HG03045 (cell line): ENCODE data around the gene RBMS2.

Experiments used
- ATAC-seq: cut with Tn5 transposase; IDR thresholded peaks from one replicate; pipeline ENCODE4 v1.9.1; 2021; ENCODE audit warnings: mild to moderate bottlenecking, moderate library complexity; ENCODE audit not compliant: unreplicated experiment

The RBMS2 gene

GRCh38 chr12:56578983-56579546 lies 57.4 kb downstream of the RBMS2 start:
- ATAC-seq: no peak

GRCh38 chr12:56581418-56582145 lies 60.0 kb downstream of the RBMS2 start:
- ATAC-seq: no peak

GRCh38 chr12:56585098-56585497 lies 63.5 kb downstream of the RBMS2 start:
- no peak for ATAC-seq

GRCh38 chr12:56589783-56590182 lies 68.2 kb downstream of the RBMS2 start:
- no peak for ATAC-seq

GRCh38 chr12:56590237-56590830 lies 68.7 kb downstream of the RBMS2 start:
- no peak for ATAC-seq

GRCh38 chr12:56591126-56591525 lies 69.5 kb downstream of the RBMS2 start:
- ATAC-seq: no peak

- no peak for ATAC-seq
Observed at GRCh38 chr12:56591961-56592360, 70.3 kb downstream of the RBMS2 start.

GRCh38 chr12:56593909-56594621 lies 72.4 kb downstream of the RBMS2 start:
- ATAC-seq: no peak

- no peak for ATAC-seq
Observed at GRCh38 chr12:56596815-56597214, 75.2 kb downstream of the RBMS2 start.

- ATAC-seq: no peak
Observed at GRCh38 chr12:56599041-56599440, 77.4 kb downstream of the RBMS2 start.

- ATAC-seq: no peak
Observed at GRCh38 chr12:56599797-56600196, 78.2 kb downstream of the RBMS2 start.

GRCh38 chr12:56600753-56601152 lies 79.1 kb downstream of the RBMS2 start:
- ATAC-seq: no peak

GRCh38 chr12:56601503-56601902 lies 79.9 kb downstream of the RBMS2 start:
- no peak for ATAC-seq

- no peak for ATAC-seq
Observed at GRCh38 chr12:56602239-56602638, 80.6 kb downstream of the RBMS2 start.

GRCh38 chr12:56604355-56604754 lies 82.7 kb downstream of the RBMS2 start:
- ATAC-seq: no peak

- no peak for ATAC-seq
Observed at GRCh38 chr12:56614627-56615026, 93.0 kb downstream of the RBMS2 start.

GRCh38 chr12:56616244-56616643 lies 94.6 kb downstream of the RBMS2 start:
- ATAC-seq: no peak

GRCh38 chr12:56616925-56617324 lies 95.3 kb downstream of the RBMS2 start:
- ATAC-seq: no peak

- ATAC-seq: no peak
Observed at GRCh38 chr12:56622535-56622934, 100.9 kb downstream of the RBMS2 start.

- ATAC-seq: no peak
Observed at GRCh38 chr12:56626701-56627100, 105.1 kb downstream of the RBMS2 start.

GRCh38 chr12:56628671-56629458 lies 107.2 kb downstream of the RBMS2 start:
- ATAC-seq: no peak
